Raji (cell line): ENCODE measurements around the gene PLEKHA5.

Source experiments
- POLR2A ChIP-seq: IDR thresholded peaks from 2 replicates; pipeline ENCODE4 v1.6.1; 2011; ENCODE audit warnings: low read depth, low read length, control low read depth; ENCODE audit not compliant: insufficient read depth

Gene PLEKHA5

DNA sequence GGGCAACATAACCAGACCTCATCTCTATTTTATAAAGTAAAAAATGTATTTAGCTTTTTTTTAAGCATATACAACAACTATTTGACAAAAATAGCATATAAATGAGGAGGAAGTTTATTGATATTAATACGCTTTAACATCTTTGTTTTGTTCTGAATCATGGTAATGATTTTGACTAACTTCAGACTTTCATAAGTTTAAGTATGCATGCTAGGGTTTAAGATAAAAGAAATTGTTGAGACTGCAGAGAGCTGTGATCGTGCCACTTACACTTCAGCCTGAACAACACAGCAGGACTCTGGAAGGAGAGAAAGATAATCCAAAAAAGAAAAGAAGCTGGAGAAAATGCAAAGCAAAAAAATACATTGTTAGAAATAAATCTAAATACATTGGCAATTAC lies 221.8 kb downstream of the PLEKHA5 start:
- TF ChIP-seq POLR2A: no peak

DNA sequence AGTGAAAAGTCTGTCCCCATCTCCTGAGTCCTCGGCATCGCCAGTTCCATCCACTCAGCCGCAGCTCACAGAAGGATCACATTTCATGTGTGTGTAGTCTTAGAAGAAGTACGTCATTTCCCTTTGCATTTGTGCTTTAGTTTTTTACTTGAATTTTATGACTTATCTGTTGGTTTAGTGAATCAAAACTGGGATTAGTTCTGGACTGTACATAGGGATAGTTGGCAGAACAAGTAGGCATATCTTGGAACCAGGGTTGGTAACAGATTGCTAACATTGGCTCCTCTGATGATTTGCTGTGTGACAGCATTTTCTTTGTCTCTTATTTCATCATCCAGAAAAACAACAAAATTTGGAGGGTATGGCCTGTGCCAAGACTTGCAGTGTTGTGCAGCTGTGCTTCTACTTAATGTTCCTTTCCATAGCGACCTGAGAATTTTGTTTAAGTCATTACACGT lies 240.2 kb downstream of the PLEKHA5 start:
- no peak for TF ChIP-seq POLR2A

DNA sequence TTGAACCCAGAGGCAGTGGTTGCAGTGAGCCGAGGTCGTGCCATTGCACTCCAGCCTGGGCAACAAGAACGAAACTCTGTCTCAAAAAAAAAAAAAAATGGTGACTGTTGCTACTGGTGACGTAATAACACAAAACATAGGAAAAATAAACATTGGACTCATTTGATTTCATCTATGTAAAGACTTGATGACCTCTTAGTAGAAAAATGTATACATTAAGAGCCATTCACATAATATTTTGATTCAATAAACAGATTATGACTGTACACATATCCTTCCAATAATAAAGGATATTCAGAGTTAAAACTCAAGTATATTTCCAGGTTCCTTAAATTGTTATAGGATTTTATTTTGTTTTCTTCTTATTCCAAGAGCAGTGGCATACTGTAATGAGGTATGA lies 244.1 kb downstream of the PLEKHA5 start:
- TF ChIP-seq POLR2A: no peak

DNA sequence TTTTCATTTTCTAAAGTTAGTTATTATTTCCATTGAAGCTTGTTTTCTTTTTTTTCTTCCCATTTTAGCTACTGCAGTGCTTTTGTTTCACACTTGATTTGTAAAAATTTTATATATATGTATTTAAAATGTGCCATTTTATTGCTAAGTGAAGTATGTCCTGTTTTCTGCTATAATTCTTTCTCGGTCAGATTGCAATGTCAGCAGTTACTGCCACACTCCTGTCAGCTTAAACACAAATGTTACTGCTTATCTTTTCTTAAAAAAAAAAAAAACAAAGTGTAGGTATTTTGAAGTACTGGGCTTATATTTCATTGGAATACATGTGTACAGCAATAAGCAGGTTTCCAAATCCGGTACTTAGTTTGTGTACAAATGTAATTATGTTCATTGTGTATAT lies 246.4 kb downstream of the PLEKHA5 start:
- no peak for TF ChIP-seq POLR2A

DNA sequence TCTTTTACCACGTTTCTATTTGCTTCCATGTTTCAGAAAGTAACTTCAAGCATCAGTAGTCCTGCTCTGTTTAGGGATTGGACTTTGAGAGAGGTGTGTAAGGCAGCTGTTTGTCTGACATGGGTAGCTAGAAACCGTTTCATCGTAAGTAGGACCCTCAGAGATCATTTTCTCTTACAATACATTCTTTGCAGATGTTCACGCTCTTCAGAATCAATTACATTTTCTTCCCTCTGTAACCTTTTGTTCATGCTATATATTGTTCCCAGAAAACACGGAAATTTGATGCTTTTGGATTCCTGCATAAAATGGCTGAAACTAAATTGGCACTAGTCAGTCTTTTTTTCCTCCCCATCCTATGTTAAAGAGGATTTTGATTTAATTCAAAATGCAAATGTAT lies 247.2 kb downstream of the PLEKHA5 start:
- no peak for TF ChIP-seq POLR2A

DNA sequence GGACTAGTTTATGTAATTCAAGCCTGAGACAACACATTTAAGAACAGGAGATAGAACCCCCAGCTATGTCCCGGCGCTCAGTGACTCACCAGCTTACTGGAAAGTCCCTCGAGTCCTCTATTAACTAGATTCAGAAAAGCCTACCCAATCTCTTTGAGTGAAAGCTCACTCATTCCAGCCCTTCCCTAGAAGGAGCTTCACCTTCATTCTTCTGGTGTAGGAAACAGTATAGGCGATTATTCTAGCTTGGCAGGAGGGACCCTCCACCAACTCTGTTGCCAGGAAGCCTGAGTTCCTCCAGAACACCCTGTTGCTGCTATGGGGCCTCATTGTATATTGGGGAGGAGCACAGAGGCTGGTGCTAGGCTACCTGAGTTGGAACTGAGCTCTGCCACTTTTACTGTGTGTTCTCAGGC lies 252.6 kb downstream of the PLEKHA5 start:
- no peak for TF ChIP-seq POLR2A

DNA sequence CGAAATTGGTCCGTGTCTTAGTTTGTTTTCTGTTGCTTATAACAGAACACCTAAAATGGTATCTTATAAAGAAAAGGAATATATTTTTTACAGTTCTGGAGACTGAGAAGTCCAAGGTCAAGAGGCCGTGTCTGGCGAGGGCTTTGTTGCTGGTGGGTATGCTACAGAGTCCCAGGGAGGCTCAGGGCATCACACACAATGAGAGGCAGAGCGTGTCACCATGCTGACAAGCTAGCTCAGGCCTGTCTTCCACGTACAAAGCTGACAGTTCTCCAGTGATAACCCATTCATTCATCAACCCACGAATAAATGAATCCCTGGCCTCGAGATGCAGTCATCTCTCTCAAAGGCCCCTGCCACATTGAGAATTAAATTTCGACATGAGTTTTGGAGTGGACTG lies 253.0 kb downstream of the PLEKHA5 start:
- TF ChIP-seq POLR2A: no peak

DNA sequence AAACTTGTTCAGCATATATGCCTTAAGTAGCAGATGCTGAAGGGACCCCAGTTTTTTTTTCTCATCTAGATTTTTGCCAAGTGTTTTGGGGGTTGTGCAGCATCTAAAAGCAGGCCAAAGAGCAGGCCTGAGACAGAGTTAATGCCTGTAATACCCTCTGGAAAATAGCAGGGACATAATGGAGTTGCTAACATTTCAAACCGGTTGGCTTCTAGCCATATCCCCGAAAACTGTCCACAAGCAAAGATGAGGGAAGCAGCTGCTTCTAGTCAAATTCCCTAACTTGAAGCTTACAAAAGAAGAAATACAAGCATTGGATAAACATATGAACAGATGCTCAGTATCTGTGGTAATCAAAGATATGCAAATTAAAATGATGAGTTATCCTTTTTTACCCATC lies 257.6 kb downstream of the PLEKHA5 start:
- no peak for TF ChIP-seq POLR2A

DNA sequence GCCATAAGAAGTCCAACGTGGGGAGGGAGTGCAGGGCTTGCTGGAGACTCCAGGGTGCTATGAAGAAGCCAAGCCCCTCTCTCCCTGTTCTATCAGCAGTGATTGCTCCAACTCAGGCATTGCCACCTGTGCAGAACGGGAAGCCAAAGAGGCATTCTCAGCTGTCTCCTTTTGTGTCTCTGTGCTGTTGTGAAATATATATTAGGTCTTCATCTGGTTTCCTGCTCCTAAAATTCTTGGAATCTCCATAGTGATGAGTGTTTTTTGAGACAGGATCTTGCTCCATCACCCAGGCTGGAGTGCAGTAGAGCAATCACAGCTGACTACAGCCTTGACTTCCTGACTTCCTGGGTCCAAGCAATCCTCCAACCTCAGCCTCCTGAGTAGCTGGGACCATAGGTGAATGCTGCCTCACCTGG lies 258.6 kb downstream of the PLEKHA5 start:
- TF ChIP-seq POLR2A: no peak

DNA sequence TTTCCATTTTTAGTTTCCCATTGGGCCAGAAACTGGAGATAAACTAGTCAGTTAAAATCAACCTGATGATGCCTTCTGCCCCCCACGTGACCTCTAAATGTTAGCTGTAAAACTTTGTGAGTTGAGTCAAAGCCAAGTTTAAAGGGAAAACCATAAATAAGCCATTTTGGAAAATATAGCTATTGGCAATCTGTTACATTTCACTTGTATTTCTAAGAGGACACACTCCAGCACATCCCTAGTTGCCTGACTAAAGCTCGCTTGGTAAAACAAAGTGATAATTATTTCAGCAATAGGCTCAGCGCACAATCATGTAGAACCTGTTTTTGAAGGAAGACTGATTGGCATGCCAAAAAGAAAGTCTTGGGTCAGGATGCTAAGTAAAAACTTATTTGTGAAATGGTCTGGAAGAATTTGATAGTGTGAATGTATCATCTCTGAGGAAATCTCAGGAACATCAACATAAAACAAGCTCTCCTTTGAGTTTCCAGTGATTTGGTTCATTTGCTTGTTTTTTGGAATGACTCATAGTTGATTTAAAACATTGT lies 260.6 kb downstream of the PLEKHA5 start:
- no peak for TF ChIP-seq POLR2A

DNA sequence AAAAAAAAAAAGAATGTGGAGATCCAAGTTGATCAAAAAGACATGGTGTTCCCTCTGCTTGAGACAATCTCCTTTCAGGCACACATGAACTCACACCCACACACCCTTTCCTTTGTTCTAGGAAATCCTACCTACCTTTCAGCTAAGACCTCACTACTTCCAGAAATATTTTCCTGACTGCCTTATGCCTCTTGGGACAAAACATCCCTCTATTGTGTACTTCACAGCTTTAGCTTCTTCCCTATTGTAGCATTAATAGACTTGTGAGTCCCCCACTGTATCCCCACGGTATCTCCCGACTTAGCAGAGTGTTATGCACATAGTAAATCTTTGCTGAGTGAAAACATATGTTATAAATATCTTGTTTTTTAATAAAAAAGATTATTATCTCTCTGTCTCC lies 264.9 kb downstream of the PLEKHA5 start:
- TF ChIP-seq POLR2A: no peak

DNA sequence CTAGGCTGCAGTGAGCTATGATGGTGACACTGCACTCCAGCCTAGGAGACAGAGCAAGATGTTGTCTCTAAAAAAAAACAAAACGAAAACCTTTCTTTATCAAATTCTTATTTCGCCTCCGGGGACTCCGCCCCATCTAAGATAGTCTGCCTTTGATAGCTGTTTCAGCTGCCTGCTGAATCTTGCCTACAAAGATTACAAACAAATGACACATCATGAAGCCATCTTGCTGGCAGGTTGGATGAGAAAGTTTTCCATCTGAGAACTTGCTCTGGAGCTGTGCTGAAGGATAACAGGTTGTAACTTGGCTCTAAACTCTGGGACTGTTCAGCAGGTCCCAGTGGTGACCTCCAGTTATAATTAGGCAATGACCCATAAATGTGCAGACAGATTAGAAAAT lies 268.0 kb downstream of the PLEKHA5 start:
- no peak for TF ChIP-seq POLR2A

DNA sequence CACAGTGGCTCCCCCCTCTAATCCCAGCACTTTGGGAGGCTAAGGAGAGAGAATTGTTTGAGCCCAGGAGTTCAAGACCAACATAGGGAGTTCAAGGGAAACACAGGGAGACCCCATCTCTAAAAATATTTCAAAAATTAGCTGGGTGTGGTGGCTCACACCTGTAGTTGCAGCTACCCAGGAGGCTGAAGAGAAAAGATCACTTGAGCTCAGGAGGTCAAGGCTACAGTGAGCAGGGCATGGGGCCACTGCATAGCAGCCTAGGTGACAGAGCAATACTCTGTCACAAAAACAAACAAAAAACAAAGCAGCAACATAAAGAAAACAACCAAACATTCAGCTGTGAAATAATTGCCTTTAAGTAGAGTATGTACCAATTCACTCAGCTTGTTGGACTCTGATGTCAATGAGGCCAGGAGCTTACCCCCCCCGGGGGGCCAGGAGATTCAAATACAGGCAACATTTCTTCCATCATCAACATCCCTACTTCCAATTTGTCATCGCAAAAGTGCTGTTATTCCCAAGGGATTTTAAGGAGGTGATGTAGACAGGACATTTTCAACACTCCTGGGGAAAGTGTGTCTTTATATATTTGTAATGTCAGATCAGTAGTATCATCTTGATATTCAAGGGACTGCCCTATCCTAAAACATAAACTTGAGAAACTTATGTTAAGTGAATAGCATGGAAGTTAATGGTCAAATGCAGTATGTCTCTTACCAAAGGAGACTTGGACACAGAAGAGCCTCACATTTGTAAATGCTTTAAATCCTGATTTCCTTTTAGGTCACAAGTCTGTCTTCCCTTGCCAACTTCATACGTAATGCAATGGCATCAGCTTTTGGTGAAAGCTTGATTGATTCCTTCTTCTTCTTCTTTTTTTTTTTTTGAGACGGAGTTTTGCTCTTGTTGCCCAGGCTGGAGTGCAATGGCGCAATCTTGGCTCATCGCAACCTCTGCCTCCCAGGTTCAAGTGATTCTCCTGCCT lies 269.1 kb downstream of the PLEKHA5 start:
- no peak for TF ChIP-seq POLR2A

DNA sequence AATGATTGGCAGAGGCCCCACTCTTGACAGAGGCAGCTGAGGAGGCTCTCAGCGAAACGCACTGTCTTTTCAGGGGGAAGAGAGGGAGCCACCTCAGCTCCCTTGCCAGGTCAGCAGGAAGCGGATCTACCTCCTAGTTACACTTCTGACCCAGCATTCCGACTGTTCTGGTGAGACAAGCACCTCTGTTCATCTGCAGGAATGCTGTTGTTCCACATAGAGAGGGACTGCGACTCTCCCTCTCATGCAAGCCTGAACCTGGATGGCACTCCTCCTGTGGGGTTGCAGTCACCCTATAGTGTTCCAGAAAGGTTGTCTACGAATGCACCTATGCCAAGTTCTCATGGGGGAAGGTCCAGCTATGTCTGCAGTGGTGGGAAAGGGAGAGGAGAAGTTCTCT lies 272.7 kb downstream of the PLEKHA5 start:
- TF ChIP-seq POLR2A: no peak

DNA sequence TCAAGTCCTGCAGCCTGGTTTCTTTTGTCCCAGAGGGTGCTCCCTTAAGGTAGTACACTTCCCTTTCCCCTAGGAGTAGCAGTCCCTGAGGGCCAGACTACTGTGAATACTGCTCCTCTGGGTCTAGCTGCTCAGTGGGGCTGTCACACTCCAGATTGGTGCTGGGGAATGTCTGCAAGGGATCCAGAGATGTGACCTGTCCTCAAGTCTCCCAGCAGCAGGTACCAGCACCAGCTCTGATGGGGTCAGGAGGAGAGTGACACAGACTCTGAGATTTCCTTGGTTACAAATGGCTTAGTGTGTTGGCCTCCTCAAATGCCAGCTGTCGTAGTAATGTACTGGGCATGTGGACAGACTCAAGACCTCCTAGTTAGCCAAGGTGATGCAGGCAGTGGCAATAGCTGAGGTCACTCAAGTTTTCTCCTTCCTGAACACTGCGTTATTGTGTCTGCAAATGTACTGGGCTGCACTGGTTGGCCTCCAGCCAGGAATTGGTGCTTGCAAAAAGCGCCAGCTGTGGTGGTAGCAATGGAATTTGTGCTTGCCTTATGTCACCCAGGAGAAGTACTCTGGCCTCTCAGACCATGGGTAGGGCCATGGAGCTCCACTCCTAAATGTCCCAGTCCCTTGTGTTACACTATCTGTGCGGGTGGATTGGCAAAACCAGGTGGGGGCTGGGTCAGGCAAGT lies 273.4 kb downstream of the PLEKHA5 start:
- TF ChIP-seq POLR2A: no peak

DNA sequence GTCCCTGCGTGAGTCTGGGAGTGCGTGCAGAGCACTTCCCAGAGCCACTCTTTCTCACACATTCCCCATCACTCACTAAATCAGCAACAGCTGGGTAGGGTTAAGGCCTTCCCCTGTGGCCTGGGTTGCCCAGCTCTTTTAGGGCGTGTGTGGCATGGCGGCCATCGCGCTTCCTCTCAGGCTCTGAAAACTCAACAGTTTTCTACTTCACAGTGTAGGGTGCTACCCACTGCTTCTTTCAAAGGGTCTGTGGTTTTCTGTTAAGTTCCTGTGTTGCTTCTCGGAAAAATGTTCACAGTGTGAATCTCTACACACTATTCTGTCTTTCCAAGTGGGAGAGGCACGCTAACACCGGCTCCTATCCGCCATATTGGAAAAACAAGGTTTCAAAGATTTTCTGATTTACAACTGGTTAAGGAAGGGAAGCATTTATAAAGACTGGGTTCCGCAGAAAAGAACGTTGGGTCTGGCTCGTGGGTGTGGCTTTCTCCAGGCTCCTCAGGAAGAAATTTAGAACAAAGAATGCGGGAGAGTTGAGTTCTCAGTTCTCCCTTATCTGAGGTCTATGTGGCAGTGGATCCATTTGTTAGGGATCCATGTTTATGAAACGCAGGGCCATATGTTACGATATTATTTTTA lies 274.8 kb downstream of the PLEKHA5 start:
- TF ChIP-seq POLR2A: no peak

DNA sequence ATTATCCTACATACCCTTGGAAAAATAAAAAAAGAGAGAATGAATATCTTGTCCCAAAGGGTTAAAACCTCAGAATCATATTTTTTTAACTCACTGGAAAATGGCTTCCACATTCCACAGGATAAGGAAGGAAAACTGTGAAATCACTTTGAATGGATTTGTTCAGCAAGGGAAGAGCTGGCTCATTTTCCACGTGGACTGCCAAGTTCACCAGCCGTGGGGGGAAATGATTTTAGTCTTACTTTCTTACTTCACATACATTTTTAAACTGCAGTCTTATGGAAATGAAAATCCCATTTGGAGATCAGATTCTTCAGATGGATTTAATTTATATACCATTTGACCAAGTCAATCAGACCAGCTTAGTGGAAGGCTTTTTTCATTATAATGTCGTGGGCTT lies 279.8 kb downstream of the PLEKHA5 start:
- TF ChIP-seq POLR2A: no peak
